SKM-1 (cell line): ENCODE measurements around the gene SYCN.
"Not testable (repeated sequence)": the region's sequence is repeated elsewhere in the genome, so short reads cannot be mapped to it uniquely, and the experiment has no call there.

ENCODE experiments used
- DNase-seq: peaks from one replicate; lab custom pipeline; 2025; ENCODE audit not compliant: unreplicated experiment; lab: John Stamatoyannopoulos, UW

The SYCN gene, protein sequence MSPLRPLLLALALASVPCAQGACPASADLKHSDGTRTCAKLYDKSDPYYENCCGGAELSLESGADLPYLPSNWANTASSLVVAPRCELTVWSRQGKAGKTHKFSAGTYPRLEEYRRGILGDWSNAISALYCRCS

DNA sequence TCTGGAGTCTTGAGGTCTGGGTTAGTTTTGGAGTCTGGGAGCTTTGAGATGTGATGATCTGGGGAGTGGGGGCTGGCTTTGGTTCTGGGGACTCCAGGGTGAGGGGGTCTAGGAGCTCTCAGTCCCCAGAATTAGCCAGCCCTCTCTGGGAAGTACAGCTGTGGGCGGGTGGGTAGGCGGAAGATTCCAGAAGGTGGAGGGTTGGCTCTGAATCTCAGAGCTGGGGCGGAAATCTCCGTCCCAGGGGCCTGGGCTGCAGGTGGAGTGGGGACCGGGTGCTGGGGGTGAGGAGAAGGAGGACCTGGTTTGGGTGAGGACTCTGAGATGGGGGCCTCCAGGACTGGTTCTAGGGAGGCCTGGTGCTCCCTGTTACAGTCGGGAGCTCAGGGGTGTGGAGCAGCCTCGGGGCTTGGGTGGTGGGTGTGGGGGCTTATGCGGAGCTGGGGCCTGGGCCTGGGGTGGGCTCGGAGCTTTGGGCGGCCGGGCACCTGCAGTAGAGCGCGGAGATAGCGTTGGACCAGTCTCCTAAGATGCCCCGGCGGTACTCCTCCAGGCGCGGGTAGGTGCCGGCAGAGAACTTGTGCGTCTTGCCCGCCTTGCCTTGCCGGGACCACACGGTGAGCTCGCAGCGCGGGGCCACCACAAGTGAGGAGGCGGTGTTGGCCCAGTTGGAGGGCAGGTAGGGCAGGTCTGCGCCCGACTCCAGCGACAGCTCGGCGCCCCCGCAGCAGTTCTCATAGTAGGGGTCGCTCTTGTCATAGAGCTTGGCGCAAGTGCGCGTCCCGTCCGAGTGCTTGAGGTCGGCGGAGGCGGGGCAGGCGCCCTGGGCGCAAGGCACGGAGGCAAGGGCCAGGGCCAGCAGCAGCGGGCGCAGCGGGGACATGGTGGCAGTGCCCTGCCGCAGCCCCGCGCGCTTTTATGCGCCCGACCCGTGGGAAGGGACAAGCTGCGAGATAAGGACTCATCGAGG is at the start of gene SYCN:
Gene SYCN (minus strand): TSS at position 892 of the 970 bp plus-strand sequence. CDS start 9 bp downstream, at position 883.
- DNase-seq: no peak

DNA sequence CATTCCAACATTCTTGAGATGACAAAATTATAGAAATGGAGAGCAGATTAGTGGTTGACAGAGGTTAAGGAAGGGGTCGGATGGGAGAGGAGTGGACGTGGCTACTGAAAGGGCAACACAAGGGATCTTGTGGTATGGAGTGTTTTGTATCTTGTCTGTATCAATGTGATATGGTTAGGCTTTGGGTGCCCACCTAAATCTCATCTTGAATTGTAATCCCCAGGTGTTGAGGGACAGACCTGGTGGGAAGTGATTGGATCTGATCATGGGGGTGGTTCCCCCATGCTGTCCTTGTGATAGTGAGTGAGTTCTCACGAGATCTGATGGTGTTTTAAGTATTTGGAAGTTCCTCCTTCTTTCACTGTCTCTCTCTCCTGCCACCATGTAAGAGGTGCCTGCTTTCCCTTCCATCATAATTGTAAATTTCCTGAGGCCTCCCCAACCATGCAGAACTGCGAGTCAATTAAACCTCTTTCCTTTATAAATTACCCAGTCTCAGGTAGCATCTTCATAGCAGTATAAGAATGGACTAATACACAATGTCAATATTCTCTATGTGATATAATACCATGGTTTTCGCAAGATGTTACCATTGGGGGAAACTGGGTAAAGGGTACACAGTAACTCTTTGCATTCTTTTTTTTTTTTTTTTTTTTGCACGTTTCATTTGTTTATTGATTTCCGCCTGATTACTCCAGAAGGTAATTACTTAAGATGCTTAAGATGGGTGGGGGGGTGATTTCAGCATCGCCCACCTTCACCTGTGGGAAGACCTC is 49.5 kb upstream of the SYCN start:
- no peak for DNase-seq

DNA sequence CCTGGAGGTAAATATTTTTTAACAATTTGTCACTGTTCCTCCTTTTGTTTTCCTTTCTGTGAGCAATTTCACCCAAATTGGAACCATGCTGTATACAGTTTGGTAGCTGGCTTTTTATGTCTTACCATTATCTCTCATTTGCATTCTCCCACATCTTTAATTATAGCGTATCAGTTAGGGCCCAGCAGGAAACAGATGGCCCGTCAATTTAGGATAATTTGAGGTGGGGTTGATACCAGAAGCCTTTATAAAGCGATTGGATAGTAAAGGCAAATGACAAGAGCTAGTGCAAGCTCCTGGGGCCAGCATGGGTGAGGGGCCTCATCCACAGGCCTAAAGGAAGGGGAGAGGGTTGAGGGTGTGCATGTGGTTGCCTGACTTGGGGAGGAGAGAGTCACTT is 48.4 kb upstream of the SYCN start:
- no peak for DNase-seq

DNA sequence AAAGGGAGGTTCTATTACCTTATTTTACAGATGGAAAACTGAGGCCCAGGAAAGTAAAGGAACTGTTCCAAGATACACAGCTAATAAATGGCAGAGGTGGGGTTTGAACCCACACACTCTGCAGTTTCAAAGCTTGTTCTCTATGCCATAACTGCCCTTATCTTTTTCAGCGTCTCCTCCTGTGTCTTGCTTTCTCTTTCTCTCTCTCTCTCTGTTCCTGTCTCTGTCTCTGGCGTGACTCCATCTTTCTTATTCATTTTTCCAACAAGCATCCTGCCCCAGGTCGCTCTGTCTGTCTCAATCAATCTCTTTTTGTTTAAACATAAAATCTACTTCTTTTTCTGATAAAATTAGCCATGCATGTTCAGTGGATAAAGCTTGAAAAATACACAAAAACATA is 47.8 kb upstream of the SYCN start:
- no peak for DNase-seq

DNA sequence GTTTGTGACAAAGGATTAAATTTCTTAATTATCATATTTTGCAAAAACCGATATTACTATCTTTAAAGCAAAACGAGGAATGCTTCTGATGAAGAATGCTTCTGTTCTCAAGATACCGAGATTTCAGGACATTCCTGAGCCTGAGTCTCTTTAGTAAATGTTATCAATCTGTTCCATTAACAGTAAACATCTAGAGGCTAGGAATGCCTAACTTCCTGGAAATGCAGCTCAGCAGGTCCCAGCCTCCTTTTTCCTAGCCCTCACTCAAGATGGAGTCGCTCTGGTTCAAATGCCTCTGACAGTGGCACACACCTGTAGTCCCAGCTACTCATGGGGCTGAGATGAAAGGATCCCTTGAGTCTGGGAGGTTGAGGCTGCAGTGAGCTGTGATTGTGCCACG is 47.0 kb upstream of the SYCN start:
- DNase-seq: no peak

DNA sequence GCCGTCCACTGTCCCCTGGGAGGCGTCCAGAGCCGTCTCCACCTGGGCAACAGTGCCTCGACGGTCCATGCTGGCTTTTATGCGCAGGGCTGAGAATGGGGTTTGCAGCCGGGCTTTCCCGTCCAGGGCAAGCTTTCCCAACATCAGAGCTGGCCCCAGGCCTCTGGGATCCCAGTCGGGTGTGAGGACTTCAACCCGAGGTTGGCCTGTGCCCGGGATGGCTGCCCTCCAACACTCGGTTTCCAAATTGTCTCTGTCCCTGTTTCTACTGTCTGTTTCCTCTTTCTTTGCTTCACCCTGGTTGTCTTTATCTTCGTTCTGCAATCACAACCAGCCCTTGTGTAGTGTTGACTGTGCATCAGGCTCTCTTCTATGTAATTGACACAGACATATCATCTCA is 44.7 kb upstream of the SYCN start, which contains the start of gene IFNL4:
Gene IFNL4 (minus strand): TSS at position 51 of the 400 bp plus-strand sequence.
- no peak for DNase-seq

DNA sequence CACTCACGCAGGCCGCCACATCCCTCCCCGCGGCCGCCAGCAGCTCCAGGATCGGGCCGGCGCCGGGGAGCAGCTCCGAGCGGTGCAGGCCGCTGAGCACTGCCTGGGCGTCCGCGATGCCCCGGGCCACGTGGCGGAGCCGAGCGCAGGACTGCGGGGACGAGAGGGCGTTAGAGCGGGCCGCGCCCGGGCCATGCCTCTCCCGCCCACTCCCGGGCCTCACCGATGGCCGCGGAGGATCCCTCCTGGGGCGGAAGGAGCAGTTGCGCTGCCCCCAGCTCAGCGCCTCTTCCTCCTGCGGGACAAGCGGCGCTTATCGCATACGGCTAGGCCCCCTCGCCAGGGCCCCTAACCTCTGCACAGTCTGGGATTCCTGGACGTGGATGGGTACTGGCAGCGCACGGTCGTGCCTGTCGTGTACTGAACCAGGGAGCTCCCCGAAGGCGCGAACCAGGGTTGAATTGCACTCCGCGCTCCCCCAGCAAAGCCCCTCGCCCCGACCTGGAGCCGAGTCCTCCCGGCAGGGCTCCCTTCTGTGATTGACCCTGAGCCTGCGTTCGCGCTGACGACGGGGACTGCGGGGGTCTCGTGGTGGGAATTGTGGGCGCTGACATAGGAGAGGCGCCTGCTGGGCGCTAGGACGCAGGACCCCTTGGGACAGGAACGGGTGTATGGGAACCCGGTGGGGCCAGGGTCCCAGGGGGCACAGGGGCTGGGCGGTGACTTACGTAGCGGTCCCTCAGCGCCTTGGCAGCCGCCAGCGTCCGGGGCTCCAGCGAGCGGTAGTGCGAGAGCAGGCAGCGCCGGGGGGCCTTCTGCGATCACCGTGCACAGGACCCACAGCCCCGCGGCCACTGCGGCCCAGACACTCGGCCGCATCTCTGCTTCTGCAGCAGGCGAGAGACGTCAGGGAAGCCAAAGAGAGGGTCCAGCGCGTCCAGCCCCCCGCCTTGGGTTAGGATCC is 43.9 kb upstream of the SYCN start:
- DNase-seq: no peak

DNA sequence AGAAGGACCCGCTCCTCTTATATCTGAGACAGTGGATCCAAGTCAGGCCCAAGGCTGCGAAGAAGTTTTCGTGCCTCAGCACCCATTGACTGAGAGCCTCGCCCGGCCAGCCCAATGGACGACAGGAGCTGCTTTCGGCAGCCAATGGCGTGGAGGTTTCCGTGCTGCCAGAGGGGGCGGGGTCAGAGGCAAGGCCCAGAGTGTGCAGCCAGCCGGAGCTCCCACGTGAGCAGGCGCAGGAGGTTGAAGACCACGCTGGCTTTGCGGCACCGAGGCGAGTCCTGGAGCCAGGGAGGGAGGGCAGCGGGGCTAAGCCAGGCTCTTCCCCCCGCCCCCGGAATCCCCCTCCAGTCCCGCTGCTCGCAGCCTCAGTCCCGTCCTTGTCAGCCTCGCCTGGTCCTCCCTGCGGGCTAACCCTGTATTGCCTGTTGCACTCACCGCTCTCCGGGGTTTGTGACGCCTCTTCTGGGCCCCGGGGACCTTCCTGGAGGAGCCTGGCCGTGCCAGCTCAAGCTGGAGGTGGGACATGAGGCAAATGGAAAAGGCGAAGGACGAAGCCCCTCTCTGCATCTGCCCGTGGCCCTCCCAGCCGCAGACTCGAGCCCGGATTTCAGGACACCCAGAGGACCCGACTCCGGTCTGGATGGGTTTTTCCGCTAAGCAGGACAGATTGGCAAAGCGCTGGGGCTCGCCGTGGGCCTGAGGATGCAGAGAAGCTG is 43.0 kb upstream of the SYCN start:
- DNase-seq: no peak

DNA sequence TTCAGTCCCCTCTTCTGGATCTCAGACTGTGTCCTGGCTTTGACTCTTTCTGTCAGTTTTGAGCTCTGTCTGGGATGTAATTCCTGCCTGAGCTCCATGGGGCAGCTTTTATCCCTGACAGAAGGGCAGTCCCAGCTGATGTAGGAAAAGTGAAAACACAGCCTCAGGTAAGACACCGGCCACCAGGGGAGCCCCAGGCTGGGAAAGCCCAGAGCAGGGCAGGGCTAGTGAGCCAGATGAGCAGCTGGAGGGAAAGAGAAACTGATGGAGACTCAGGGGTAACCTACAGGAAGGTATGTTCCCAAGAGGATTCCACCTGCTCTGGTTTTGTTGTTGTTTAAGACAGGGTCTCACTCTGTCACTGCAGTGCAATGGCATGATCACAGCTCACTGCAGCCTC is 41.1 kb upstream of the SYCN start:
- DNase-seq: not testable (repeated sequence)

DNA sequence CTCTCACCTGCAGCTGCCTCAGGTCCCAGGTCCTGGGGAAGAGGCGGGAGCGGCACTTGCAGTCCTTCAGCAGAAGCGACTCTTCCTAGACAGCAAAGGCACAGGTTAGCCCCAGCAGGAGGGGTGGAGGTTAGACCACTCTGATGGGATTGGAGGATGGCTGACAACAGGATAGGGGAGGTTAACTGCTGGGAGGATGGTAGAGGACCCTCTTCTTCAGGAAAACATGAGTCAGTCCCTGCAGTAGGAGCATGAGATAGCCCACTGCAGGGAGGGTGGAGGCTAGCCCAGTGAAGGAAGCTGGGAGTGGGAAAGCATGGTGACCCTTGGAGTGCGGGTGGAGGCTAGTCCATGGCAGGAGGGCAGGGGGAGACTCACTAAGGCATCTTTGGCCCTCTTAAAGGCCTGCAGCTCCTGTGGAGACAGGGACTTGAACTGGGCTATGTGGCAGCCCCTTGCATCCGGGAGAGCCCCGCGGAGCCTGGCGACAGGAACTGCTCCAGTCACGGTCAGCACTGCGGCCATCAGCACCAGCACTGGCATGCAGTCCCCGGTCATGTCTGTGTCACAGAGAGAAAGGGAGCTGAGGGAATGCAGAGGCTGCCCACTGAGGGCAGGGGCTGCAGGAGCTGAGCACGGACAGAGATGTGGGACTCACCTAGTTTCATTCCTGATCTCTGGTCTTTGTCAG is 40.5 kb upstream of the SYCN start, which contains the start of gene IFNL3:
Gene IFNL3 (minus strand): TSS at position 597 of the 691 bp plus-strand sequence. CDS start 39 bp downstream, at position 558.
- DNase-seq: not testable (repeated sequence)

DNA sequence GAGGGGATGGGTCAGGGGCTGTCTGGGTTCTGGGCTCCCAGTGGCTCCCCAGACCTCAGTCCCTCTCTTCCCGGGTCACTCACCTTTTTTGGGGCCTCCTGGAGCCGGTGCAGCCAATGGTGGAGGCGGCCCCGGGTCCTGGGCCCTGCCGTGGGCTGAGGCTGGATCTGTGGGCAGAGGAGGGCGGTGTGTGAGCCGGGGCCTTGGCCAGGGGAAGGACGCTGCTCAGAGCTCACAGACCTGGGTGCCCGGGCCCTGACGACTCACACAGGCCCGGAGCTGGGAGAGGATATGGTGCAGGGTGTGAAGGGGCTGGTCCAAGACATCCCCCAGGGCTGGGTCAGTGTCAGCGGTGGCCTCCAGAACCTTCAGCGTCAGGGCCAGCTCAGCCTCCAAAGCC is 39.7 kb upstream of the SYCN start:
- not testable (repeated sequence) for DNase-seq

DNA sequence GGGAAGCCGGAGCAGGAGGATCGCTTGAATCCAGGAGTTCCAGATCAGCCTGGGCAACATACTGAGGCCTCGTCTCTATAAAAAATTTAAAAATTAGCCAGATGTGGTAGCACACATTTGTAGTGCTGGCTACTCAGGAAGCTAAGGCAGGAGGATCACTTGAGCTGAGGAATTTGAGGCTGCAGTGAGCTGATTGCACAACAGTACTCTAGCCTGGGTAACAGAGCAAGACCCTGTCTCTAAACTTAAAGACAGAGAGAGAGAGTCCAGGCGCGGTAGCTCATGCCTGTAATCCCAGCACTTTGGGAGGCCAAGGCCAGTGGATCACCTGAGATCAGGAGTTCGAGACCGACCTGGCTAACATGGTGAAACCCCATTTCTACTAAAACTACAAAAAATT is 36.4 kb upstream of the SYCN start:
- no peak for DNase-seq

DNA sequence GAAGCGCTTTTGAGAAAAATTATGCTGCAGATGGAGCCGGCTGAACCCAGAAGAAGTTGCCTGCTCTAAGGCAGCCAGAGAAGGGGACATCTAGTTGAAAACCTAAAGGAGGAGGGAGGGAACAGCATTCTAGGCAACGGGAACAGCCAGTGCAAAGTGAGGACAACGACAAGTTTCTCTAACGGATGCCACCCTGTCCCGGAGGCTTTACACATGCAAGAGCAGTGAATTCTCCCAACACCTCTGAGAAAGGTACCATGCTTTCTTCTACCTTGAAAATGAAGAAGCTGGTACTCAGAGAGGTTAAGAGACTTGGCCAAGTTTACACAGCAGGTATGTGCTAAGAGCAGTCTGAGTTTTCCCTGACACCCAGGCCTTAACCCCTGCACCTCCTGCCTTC is 34.9 kb upstream of the SYCN start:
- no peak for DNase-seq

DNA sequence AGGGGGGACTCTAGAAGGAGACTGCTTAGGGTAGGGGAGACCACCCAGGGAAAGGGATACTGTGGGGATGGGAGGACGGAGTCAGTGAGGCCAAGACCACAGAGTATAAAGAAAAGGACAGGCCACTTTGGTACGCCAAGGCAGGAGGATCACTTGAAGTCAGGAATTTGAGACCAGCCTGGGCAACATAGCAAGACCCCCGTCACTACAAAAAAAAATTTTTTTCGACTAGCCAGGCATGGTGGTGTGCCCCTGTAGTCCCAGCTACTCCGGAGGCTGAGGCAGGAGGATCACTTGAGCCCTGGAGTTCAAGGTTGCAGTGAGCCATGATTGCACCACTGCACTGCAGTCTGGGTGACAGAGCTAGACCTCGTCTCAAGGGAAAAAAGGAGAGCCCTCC is 34.1 kb upstream of the SYCN start:
- DNase-seq: no peak

DNA sequence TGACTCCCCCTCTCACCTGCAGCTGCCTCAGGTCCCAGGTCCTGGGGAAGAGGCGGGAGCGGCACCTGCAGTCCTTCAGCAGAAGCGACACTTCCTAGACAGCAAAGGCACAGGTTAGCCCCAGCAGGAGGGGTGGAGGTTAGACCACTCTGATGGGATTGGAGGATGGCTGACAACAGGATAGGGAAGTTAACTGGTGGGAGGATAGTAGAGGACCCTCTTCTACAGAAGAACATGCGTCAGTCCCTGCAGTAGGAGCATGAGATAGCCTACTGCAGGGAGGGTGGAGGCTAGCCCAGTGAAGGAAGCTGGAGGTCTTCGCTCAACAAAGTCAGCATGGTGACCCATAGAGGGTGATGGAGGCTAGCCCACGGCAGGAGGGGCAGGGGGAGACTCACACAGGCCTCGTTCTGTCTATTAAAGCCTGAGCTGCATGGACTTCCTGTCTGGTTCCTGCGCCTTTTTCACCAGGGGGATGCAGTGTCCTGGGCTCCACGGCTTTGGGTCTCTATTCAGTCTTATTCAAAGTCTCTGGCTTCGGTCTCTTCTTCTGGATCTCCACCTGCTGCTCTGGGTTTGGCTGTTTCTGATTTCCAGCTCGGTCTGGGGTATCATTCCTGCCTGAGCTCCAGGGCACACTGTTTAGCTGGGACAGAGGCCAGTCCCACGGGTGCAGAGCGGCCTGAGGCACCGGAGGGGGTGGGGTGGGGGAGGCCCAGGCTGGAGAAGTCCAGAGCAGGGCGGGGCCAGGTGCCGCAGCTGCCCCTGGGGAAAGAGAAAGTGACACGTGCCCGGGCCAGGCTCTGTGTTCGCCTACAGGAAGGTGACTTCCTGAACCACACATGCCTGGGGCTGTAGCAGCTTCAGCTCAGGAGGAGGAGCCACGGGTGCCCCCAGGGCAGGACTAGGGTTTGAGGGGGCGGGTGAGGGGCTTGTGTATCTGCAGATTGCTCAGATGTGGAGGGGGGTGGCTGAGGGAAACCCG is 33.4 kb upstream of the SYCN start:
- DNase-seq: no peak

DNA sequence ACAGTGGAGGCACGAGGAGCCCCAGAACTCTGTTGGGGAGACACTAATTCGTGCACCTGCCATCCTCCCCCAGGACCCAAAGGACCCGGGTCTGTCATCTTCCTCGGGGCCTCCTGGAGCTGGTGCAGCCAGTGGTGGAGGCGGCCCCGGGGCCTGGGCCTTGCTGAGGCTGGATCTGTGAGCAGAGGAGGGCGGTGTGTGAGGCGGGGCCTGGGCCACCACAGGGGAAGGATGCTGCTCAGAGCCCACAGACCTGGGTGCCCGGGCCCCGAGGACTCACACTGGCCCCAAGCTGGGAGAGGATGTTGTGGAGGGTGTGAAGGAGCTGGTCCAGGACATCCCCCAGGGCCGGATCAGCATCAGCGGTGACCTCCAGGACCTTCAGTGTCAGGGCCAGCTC is 32.5 kb upstream of the SYCN start:
- DNase-seq: no peak

DNA sequence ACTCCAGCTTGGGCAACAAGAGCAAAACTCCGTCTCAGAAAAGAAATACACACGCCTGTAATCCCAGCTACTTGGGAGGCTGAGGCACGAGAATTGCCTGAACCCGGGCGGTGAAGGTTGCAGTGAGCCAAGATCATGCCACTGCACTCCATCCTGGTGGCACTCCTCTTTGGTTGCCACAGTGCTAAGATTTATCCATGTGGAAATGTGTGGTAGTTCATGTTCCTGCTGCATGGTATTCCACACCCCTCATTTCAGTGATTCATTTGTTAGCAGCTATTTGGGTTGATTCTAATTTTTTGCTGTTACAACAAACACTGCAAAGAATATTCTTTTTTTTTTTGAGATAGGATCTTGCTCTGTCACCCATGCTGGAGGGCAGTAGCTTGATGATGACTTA is 28.6 kb upstream of the SYCN start:
- DNase-seq: no peak
